IPS-18a (cell line): ENCODE results near the gene HRH2.
"Not testable (repeated sequence)": the region's sequence is repeated elsewhere in the genome, so short reads cannot be mapped to it uniquely, and the experiment has no call there.

ENCODE experiments used
- H3K27ac ChIP-seq: one replicate; pipeline ENCODE4 v1.5.1; 2013; ENCODE audit warnings: low read length
- H3K27me3 ChIP-seq: one replicate; pipeline ENCODE4 v1.6.1; 2013; ENCODE audit warnings: mild to moderate bottlenecking, low read length; ENCODE audit not compliant: control insufficient read depth, insufficient read depth
- H3K36me3 ChIP-seq: one replicate; pipeline ENCODE4 v1.6.1; 2013; ENCODE audit warnings: low read depth, low read length; ENCODE audit not compliant: control insufficient read depth
- H3K4me1 ChIP-seq: one replicate; pipeline ENCODE4 v1.6.1; 2013; ENCODE audit warnings: low read depth, low read length; ENCODE audit not compliant: control insufficient read depth
- H3K4me3 ChIP-seq: one replicate; pipeline ENCODE4 v1.5.1; 2013; ENCODE audit warnings: low read length
- H3K9ac ChIP-seq: one replicate; pipeline ENCODE4 v1.6.1; 2013; ENCODE audit warnings: mild to moderate bottlenecking, low read length, moderate library complexity
- H3K9me3 ChIP-seq: one replicate; pipeline ENCODE4 v1.6.1; 2013; ENCODE audit warnings: low read depth, low read length; ENCODE audit not compliant: control insufficient read depth

Gene HRH2, protein sequence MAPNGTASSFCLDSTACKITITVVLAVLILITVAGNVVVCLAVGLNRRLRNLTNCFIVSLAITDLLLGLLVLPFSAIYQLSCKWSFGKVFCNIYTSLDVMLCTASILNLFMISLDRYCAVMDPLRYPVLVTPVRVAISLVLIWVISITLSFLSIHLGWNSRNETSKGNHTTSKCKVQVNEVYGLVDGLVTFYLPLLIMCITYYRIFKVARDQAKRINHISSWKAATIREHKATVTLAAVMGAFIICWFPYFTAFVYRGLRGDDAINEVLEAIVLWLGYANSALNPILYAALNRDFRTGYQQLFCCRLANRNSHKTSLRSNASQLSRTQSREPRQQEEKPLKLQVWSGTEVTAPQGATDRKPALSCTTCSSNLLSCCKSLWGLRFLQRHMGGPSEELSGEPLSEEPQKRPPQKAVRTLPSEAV

DNA sequence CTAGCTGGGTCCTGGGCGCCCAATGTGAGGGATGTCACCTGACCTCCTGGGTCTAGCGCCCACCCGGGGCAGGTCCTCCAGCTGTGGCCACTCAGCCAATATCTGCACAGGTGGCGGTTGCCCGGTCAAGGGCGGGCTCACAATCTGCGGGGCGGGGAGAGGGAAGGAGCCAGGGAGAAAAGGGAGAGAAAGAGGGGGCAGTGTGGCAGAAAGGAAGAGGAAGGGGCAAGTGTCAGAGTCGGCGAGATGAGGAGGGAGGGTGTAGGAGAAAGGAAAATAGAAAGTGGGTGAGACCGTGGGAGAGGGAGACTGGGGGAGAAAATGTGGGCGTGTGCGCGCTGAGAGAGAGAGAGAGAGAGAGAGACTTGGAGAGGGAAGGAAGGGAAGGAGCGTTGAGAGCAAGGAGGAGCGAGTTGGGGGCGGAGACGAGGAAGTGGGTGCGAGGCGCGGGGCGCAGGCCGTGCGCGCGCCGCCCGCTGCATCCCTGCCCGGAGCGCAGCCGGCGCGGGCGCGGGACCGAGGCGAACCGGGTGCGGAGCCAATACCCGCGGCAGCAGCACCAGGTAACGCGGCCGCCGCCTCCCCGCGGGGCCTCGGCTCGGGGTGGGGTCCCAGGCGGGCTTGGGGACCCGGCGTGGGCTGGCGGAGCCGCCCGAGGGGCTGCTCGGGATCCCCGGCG is at the start of gene HRH2:
HRH2 (plus strand) TSS at position 479 of the 679 bp plus-strand sequence. CDS start 25,163 bp downstream, outside the sequence.
- Histone ChIP-seq H3K36me3 (no peaks in the 10 kb centered on the region), H3K9me3 (no peaks in the 10 kb centered on the region), H3K9ac (peak within 1 kb of the TSS; percentile 0), H3K4me1 (no peaks in the 10 kb centered on the region), H3K27ac (no peak within 1 kb of the TSS), H3K4me3 (peak within 1 kb of the TSS; percentile 80), H3K27me3 (peaks cover 15% of the 10 kb centered on the region)

DNA sequence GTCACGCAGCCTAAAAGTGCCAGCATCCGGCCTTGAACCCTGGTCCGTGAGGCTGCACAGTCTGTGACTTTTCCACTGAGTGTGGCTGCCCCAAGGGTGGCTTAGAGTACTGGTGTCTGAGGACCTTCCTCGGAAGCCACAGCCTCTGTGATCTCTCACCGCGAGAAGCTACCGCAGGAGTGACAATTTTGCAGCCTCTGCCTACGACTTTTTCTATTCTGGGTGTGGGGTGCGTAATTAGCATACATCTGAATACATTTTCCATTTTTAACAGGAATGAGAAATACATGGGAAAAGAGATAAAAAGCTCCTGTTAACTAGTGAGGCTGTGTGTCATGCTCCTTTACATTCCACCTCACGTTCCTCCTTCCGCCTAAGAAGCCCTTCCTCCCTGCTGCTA is 48.3 kb upstream of the HRH2 start:
- H3K27me3 ChIP-seq, result no peaks in the 10 kb centered on the region
- H3K27ac ChIP-seq, result no peak overlapping the region
- H3K36me3 ChIP-seq, result no peaks in the 10 kb centered on the region
- peaks cover 19% of the 10 kb centered on the region for H3K9me3 ChIP-seq
- peaks cover 5% of the 10 kb centered on the region for H3K4me1 ChIP-seq
- no peak overlapping the region for H3K4me3 ChIP-seq
- no peak overlapping the region for H3K9ac ChIP-seq

DNA sequence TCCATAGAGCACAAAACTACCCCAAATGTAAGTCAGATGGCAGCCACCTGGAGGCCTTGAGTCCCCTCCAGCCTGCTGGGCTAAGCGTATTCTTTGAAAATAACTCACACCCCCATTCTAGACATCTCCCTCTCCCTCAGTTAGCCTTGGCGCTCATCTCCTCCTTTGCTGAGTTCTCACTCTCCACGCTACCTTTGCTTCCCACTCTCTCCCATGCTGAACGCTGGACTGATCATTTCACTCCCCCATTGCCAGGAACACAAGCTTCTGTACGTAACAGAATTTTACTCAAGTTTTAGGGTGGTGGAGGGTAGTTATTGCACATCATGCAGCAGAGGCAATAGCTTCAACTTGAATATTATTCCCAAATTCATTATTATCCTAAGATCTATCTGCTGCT is 47.5 kb upstream of the HRH2 start:
- no peak overlapping the region for H3K4me3 ChIP-seq
- H3K4me1 ChIP-seq, result no peaks in the 10 kb centered on the region
- H3K27ac ChIP-seq, result no peak overlapping the region
- H3K27me3 ChIP-seq, result no peaks in the 10 kb centered on the region
- H3K36me3 ChIP-seq, result no peaks in the 10 kb centered on the region
- no peak overlapping the region for H3K9ac ChIP-seq
- peaks cover 11% of the 10 kb centered on the region for H3K9me3 ChIP-seq

DNA sequence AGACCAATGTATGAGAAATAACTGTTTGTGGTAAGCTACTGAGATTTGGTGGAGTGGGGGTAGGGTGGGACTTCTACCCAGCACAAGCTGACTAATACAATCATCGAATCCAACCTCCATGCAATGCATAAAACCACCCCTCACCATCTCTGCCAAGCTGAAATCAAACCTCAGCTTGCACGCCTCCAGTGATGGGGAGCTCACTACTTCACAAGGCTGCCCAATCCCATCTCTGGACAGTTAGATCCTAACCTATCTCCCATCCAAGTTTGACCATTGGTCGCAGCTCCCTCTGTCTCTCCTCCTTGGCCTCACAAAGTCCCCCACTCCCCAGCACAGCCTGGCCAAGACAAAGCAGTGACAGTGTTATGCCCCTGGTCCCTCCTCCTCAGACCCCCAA is 47.0 kb upstream of the HRH2 start:
- Histone ChIP-seq H3K9me3 (peaks cover 6% of the 10 kb centered on the region), H3K4me3 (no peak overlapping the region), H3K27ac (no peak overlapping the region), H3K36me3 (no peaks in the 10 kb centered on the region), H3K9ac (no peak overlapping the region), H3K4me1 (no peaks in the 10 kb centered on the region), H3K27me3 (no peaks in the 10 kb centered on the region)

DNA sequence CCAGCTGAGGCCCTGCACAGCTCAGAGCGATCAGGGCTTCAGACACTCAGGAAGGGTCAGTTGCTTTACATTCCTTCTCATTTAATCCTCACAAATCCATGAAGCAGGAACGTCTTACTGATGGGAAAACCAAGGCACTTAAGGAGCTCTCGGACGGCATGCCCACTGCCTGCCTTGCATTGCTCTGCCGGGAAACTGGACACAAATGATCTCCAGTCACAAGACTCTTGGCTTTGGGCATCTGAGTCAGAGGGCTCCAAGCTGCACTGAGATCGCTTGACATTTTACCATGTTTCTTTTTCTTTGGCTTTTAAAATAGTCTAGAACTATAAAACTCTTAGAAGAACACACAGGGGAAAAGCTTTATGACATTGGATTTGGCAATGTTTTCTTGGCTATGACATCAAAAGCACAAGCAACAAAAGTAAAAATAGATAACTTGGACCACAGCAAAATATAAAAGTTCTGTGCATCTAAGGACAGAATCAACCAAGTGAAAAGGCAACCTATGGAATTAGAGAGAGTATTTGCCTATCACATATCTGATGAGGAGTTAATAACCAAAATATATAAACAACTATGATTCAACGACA is 43.6 kb upstream of the HRH2 start:
- Histone ChIP-seq H3K27me3 (no peaks in the 10 kb centered on the region), H3K4me1 (no peaks in the 10 kb centered on the region), H3K9me3 (no peaks in the 10 kb centered on the region), H3K27ac (no peak overlapping the region), H3K4me3 (no peak overlapping the region), H3K9ac (no peak overlapping the region), H3K36me3 (no peaks in the 10 kb centered on the region)

DNA sequence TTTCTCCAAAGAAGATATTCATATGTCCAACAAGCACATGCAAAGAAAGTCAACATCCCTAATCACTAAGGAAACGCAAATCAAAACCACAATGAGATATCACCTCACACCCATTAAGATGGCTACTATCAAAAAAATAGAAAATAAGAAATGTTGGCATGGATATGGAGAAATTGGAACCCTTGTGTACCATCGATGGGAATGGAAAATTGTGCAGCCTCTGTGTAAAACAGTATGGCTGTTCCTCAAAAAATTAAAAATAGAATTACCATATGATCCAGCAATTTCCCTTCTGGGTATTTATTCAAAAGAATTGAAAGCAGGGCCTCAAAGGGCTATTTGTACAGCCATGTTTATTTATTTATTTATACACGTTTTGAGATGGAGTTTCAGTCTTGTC is 43.0 kb upstream of the HRH2 start:
- Histone ChIP-seq H3K27ac (no peak overlapping the region), H3K4me3 (no peak overlapping the region), H3K9ac (no peak overlapping the region), H3K36me3 (no peaks in the 10 kb centered on the region), H3K27me3 (no peaks in the 10 kb centered on the region), H3K4me1 (no peaks in the 10 kb centered on the region), H3K9me3 (no peaks in the 10 kb centered on the region)

DNA sequence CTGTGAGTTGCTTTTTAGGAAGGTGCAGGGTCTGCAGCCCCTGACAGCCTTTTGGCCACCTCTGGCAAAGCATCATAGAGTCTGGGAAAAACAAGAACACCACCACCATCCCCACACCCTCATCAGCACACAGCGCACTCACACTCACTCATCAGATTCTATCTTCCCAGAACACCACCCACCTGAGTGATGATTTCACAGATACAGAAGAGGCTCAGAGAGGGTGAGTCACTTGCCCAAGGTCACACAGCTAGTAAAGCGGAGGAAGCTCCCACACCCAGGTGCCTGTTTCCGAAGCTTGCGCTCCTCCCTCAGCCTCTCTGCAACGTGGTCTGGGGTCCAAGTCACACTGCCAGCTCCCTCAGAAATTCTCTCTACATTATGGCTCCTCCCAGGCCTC is 41.8 kb upstream of the HRH2 start:
- H3K27me3 ChIP-seq, result no peaks in the 10 kb centered on the region
- H3K27ac ChIP-seq, result no peak overlapping the region
- H3K9ac ChIP-seq, result no peak overlapping the region
- no peaks in the 10 kb centered on the region for H3K4me1 ChIP-seq
- no peaks in the 10 kb centered on the region for H3K9me3 ChIP-seq
- H3K4me3 ChIP-seq, result no peak overlapping the region
- H3K36me3 ChIP-seq, result no peaks in the 10 kb centered on the region

DNA sequence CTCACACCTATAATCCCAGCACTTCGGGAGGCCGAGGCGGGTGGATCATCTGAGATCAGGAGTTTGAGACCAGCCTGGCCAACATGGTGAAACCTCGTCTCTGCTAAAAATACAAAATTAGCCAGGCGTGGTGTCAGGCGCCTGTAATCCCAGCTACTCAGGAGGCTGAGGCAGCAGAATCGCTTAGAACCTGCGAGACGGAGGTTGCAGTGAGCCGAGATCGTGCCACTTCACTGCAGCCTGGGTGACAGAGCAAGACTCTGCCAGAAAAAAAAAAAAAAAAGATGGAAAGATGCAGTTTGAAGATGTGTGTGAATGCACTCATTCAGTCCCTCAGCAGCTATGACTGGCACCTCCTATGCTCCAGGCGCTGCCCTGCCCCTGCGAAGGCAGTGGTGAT is 41.3 kb upstream of the HRH2 start:
- not testable (repeated sequence) for H3K9me3 ChIP-seq, H3K27ac ChIP-seq, H3K9ac ChIP-seq, H3K36me3 ChIP-seq, H3K27me3 ChIP-seq, H3K4me3 ChIP-seq, H3K4me1 ChIP-seq

DNA sequence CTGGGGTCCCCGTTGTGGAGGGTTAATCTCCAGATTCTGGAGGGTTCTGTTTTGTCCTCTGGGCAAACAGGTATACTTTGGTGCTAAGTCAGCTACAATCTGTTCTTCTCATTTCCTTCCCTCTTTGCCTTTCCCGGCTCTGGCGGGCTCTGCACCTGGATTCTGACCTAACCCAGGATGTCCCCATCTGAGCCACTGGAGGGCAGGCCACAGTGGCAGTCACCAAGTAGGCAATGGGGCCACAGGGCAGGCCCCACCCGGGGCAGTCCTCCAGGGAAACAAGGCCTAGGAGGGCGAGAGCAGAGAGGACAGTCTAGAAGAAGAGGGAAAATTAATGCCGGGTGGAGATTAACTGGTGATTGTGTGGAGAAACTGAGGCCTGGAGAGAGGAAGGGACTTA is 40.4 kb upstream of the HRH2 start:
- H3K27me3 ChIP-seq, result no peaks in the 10 kb centered on the region
- H3K4me1 ChIP-seq, result no peaks in the 10 kb centered on the region
- H3K36me3 ChIP-seq, result no peaks in the 10 kb centered on the region
- H3K27ac ChIP-seq, result no peak overlapping the region
- H3K4me3 ChIP-seq, result no peak overlapping the region
- H3K9ac ChIP-seq, result no peak overlapping the region
- H3K9me3 ChIP-seq, result no peaks in the 10 kb centered on the region

DNA sequence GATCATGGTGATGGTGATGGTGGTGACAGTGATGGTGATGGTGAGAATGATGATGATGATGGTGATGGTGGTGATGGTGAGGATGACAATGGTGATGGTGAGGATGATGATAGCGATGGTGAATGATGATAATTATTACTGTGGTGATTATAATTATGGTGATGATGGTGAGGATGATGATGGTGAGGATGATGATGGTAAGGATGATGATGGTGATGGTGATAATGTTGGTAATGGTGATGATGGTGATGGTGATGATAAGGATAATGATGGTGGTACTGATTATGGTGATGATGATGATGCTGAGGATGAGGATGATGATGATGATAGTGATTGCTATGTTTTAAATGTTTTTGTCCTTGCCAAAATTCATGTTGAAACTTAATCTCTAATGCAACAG is 37.3 kb upstream of the HRH2 start:
- H3K27me3 ChIP-seq, result no peaks in the 10 kb centered on the region

DNA sequence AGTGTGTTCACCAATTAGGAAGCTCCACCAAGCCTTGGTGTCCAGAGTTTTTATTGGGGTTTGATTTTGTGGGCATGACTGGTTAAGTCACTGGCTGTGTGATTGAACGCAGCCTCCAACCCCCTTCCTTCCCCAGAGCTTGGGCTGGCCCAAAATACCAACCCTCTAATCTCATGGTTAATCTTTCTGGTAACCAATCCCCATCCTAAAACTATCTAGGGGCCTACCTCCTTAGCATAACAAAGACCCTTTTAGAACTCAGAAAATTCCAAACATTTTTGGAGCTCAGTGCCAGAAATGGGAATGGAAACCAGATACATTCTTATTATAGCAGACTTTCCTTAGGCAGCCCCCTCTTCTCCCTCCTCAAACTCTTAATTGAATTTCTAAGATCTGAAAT is 35.9 kb upstream of the HRH2 start:
- Histone ChIP-seq H3K36me3 (no peaks in the 10 kb centered on the region), H3K4me3 (no peak overlapping the region), H3K9me3 (no peaks in the 10 kb centered on the region)

More for the DNA sequence above, 37.3 kb upstream of the HRH2 start:
- Histone ChIP-seq H3K4me3 (no peak overlapping the region), H3K4me1 (peaks cover 10% of the 10 kb centered on the region), H3K27ac (no peak overlapping the region), H3K36me3 (no peaks in the 10 kb centered on the region), H3K9ac (no peak overlapping the region), H3K9me3 (no peaks in the 10 kb centered on the region)

More for the DNA sequence above, 35.9 kb upstream of the HRH2 start:
- H3K4me1 ChIP-seq, result peaks cover 10% of the 10 kb centered on the region
- no peak overlapping the region for H3K27ac ChIP-seq
- no peak overlapping the region for H3K9ac ChIP-seq
- no peaks in the 10 kb centered on the region for H3K27me3 ChIP-seq
